Hematopoietic multipotent progenitor cell treated with erythropoietin and hydrocortisone succinate and interleukin-3 and kit ligand, for 8 days (in vitro differentiated cells): ENCODE data around the gene PAK3.

ENCODE experiments used
- DNase-seq: peaks from one replicate; pipeline ENCODE4 v3.0.0-alpha.2; 2015

PAK3 gene

GRCh38 chrX:111265486-111265885, 169.5 kb downstream of the PAK3 start:
- no peak for DNase-seq

- no peak for DNase-seq
Observed at GRCh38 chrX:111268506-111268905, 172.5 kb downstream of the PAK3 start.

GRCh38 chrX:111270339-111270738, 174.3 kb downstream of the PAK3 start, which contains the start of gene CAPN6:
TSS of gene CAPN6 (minus strand) at chrX:111270483. CDS start at chrX:111263936, 6,547 bp downstream.
- no peak for DNase-seq
